ENCODE results near the gene NUP62CL. TPM values are rescaled to one million over a fixed set of nuclear protein-coding genes. Genes with fewer than 3 reads are reported as not detected.

Gene NUP62CL
- total and polyA plus RNA-seq, 2 of the 13 experiments (the other 11 are each of a cell fraction or from before 2014, with no cell fraction given): 4.2 to 5.8 TPM

- intact Hi-C loops (cut with micrococcal nuclease; ENCODE audit: unreplicated experiment): no loop called here
- H3K9ac ChIP-seq (ENCODE audit: insufficient read depth, low read depth, low read length): no peak overlapping the region
- H3K4me3 ChIP-seq (replicated peaks in 1 of 3; ENCODE audit: insufficient read depth in 1 of 3, low read depth in 2 of 3, low read length in 3 of 3): no peak overlapping the region
- ChIA-PET POLR2A (no interaction called here), CTCF (ENCODE audit: low intra/inter-chr PET ratio, low total read pairs) (no interaction called here)
- peaks cover 8% of the 10 kb centered on the region; the same call in 1 of the 2 replicates for H3K4me1 ChIP-seq (ENCODE audit: insufficient read depth, low read length)
- in situ Hi-C loops (cut with HindIII; ENCODE audit: extremely low pct_ligation_motif_present, low pct_unique_long_range_greater_than_20kb): no loop called here
- BruUV-seq (replicated peaks): no TSS peak
- no peak for DNase-seq (ENCODE audit: low spot score)
- no peak for ATAC-seq
- no peaks in the 10 kb centered on the region for H3K36me3 ChIP-seq (replicated peaks in 1 of 2; ENCODE audit: control insufficient read depth in 1 of 2, insufficient read depth in 2 of 2, low read length in 2 of 2)
- no peak for FAIRE-seq
- no peaks in the 10 kb centered on the region for H3K27me3 ChIP-seq (ENCODE audit: control insufficient read depth in 1 of 2, insufficient read depth in 2 of 2, low read length in 2 of 2)
- no peak for TF ChIP-seq ZNF749 (CRISPR knock-in tag; IDR thresholded peaks at IDR 0.05; ENCODE audit: borderline replicate concordance)
- TF ChIP-seq ZNF619 (CRISPR knock-in tag; IDR thresholded peaks at IDR 0.05): no peak
- TF ChIP-seq NR2F6 (IDR thresholded peaks at IDR 0.05): no peak
- TF ChIP-seq NR2F6 (CRISPR knock-in tag; IDR thresholded peaks at IDR 0.05): no peak
- no peak for TF ChIP-seq ATM (IDR thresholded peaks at IDR 0.05; ENCODE audit: borderline replicate concordance)
- no peak for TF ChIP-seq BCLAF1 (IDR thresholded peaks at IDR 0.05)
- no peak for TF ChIP-seq ZNF280B (CRISPR knock-in tag; IDR thresholded peaks at IDR 0.05; ENCODE audit: borderline replicate concordance)
- TF ChIP-seq ZNF234 (CRISPR knock-in tag; conservative IDR thresholded peaks at IDR 0.05): no peak
- no peak for TF ChIP-seq PRPF4 (IDR thresholded peaks at IDR 0.05; ENCODE audit: low read depth, low read length, poor library complexity, severe bottlenecking)
- no peak for TF ChIP-seq FUBP1 (CRISPR knock-in tag; IDR thresholded peaks at IDR 0.05; ENCODE audit: borderline replicate concordance)
- TF ChIP-seq ZNF773 (CRISPR knock-in tag; IDR thresholded peaks at IDR 0.05; ENCODE audit: borderline replicate concordance): no peak
- no peak for TF ChIP-seq ATAD3A (CRISPR knock-in tag; IDR thresholded peaks at IDR 0.05)
- no peak for TF ChIP-seq LBX2 (CRISPR knock-in tag; IDR thresholded peaks at IDR 0.05; ENCODE audit: borderline replicate concordance)
- no peak for TF ChIP-seq RBFOX2 (IDR thresholded peaks at IDR 0.05; ENCODE audit: low read depth, low read length)
- no peak for TF ChIP-seq SKI (IDR thresholded peaks at IDR 0.05; ENCODE audit: partially characterized antibody)
- TF ChIP-seq RFX3 (CRISPR knock-in tag; IDR thresholded peaks at IDR 0.05): no peak
- no peak for TF ChIP-seq MTA1 (CRISPR knock-in tag; IDR thresholded peaks at IDR 0.05; ENCODE audit: borderline replicate concordance)
- TF ChIP-seq FOXK1 (CRISPR knock-in tag; IDR thresholded peaks at IDR 0.05; ENCODE audit: borderline replicate concordance, low read depth): no peak
- no peaks in the 10 kb centered on the region for H4K20me1 ChIP-seq (ENCODE audit: insufficient read depth, low read length)
- H3K79me2 ChIP-seq (ENCODE audit: insufficient read depth, low read length): no peaks in the 10 kb centered on the region
- no peak overlapping the region for H3K4me2 ChIP-seq (ENCODE audit: low read depth, low read length)
- no peak overlapping the region for H2AFZ ChIP-seq (ENCODE audit: low read length)
- H3K27ac ChIP-seq (ENCODE audit: extremely low read length, insufficient read depth, low read length): no peak overlapping the region
- no peaks in the 10 kb centered on the region for H3K9me3 ChIP-seq (ENCODE audit: low read length)
Measured at GRCh38 chrX:107123750-107124149, 82.5 kb downstream of the NUP62CL start.

All from HepG2 (cell line).